ENCODE data around the gene GABRP.

DNA sequence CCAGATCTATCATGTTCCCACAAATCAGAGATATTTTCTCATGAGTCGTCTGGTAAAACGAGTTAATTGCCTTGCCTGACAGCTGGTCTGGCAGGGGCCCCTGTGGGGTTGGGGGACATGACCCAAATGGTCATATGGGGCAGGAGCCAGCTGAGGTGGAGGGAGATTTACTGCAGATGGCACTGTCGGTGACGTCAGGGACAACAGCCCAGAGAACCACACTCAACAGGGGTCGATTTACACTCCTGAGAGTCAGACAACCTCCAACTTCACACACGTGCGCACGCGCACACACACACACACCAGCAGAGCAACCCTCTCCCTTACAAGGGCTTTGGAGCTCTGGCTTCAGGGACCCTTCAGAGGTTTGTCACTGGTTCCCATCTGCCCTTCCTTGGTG is 23.4 kb upstream of the GABRP start:
- TF ChIP-seq YY1 (IDR thresholded peaks at IDR 0.05; ENCODE audit: insufficient read depth, insufficient read length): no peak
- TF ChIP-seq SUZ12 (IDR thresholded peaks at IDR 0.05; ENCODE audit: extremely low read depth, insufficient read depth, insufficient read length): no peak
